IPS DF 4.7 (cell line): ENCODE results near the gene TMED10.

Source experiments
- DNase-seq: peaks from one replicate; pipeline ENCODE4 v3.0.0-alpha.2; 2013; ENCODE audit warnings: low spot score; ENCODE audit errors: extremely low read depth

Gene TMED10

GRCh38 chr14:75176142-75176820 is at the start of gene TMED10:
Gene TMED10, minus strand, starts transcription at chr14:75176612. Its CDS starts 33 bp downstream, at chr14:75176579.
- DNase-seq = peak; percentile 53

GRCh38 chr14:75224561-75224960 is 48.1 kb upstream of the TMED10 start:
- DNase-seq = no peak

GRCh38 chr14:75223664-75224154 is 47.3 kb upstream of the TMED10 start:
- DNase-seq = no peak

- DNase-seq = peak; percentile 28
Measured at GRCh38 chr14:75222208-75222701, 45.8 kb upstream of the TMED10 start.

GRCh38 chr14:75221797-75222196 is 45.4 kb upstream of the TMED10 start:
- DNase-seq = no peak

GRCh38 chr14:75220156-75220555 is 43.7 kb upstream of the TMED10 start:
- DNase-seq = no peak

GRCh38 chr14:75217508-75218206 is 41.2 kb upstream of the TMED10 start:
- DNase-seq = no peak

GRCh38 chr14:75216427-75217006 is 40.1 kb upstream of the TMED10 start:
- no peak for DNase-seq

GRCh38 chr14:75215520-75215919 is 39.1 kb upstream of the TMED10 start:
- DNase-seq = no peak

GRCh38 chr14:75214558-75214957 is 38.1 kb upstream of the TMED10 start:
- DNase-seq = no peak

- DNase-seq = no peak
Measured at GRCh38 chr14:75213172-75213571, 36.8 kb upstream of the TMED10 start.

GRCh38 chr14:75208843-75209242 is 32.4 kb upstream of the TMED10 start:
- DNase-seq = no peak

- no peak for DNase-seq
Measured at GRCh38 chr14:75206190-75206589, 29.8 kb upstream of the TMED10 start.

- no peak for DNase-seq
Measured at GRCh38 chr14:75205591-75205990, 29.2 kb upstream of the TMED10 start.

GRCh38 chr14:75204116-75204515 is 27.7 kb upstream of the TMED10 start:
- DNase-seq = no peak

- no peak for DNase-seq
Measured at GRCh38 chr14:75202657-75203056, 26.2 kb upstream of the TMED10 start.

- DNase-seq = no peak
Measured at GRCh38 chr14:75201087-75201486, 24.7 kb upstream of the TMED10 start.

- no peak for DNase-seq
Measured at GRCh38 chr14:75200451-75200850, 24.0 kb upstream of the TMED10 start.

- DNase-seq = no peak
Measured at GRCh38 chr14:75198291-75198933, 22.0 kb upstream of the TMED10 start.

- no peak for DNase-seq
Measured at GRCh38 chr14:75197338-75197737, 20.9 kb upstream of the TMED10 start.

- no peak for DNase-seq
Measured at GRCh38 chr14:75196468-75196867, 20.1 kb upstream of the TMED10 start.

GRCh38 chr14:75196064-75196463 is 19.7 kb upstream of the TMED10 start:
- no peak for DNase-seq
